IMR-90 (cell line): Measurements from ENCODE around the gene RPH3AL. TPM values are rescaled to one million over a fixed set of nuclear protein-coding genes. Genes with fewer than 3 reads are reported as not detected.

Source experiments
- ATAC-seq: fragments of 200-7000 bp; cut with Tn5 transposase; 2 replicates; pipeline ENCODE4 v1.9.1; 2020; ENCODE audit warnings: low read depth, mild to moderate bottlenecking, moderate library complexity
- BruUV-seq: library from RNA; stranded (reverse); fragments of 400-500 nt; replicated peaks from 2 replicates; lab custom pipeline; 2021; lab: Mats Ljungman, UMichigan
- CTCF ChIA-PET: fragments of 300-600 bp; formaldehyde crosslinking; extraction: SDS; loops from one replicate; lab custom pipeline; 2021; ENCODE audit warnings: antibody characterized with exemption; lab: Yijun Ruan, JAX
- POLR2A ChIA-PET: fragments of 300-600 bp; sonication (Branson Sonifier 250); formaldehyde crosslinking; loops from one replicate; lab custom pipeline; 2022; ENCODE audit warnings: antibody characterized with exemption; ENCODE audit not compliant: unreplicated experiment; lab: Charles Lee
- DNase-seq: peaks from one replicate; pipeline ENCODE4 v3.0.0; 2013
- H2AFZ ChIP-seq: replicated peaks from 2 replicates; pipeline ENCODE3; 2013; ENCODE audit warnings: low read length, mild to moderate bottlenecking; ENCODE audit not compliant: poor library complexity
- H2AK5ac ChIP-seq: 2 replicates; pipeline ENCODE4 v1.6.1; 2013; ENCODE audit warnings: low read depth, low read length, inconsistent platforms
- H2AK9ac ChIP-seq: replicated peaks from 2 replicates; pipeline ENCODE3; 2013; ENCODE audit warnings: mild to moderate bottlenecking, low read depth, low read length, moderate library complexity; ENCODE audit not compliant: poor library complexity
- H2BK120ac ChIP-seq: 2 replicates; pipeline ENCODE4 v1.6.1; 2013; ENCODE audit warnings: low read depth, low read length, inconsistent platforms
- H2BK15ac ChIP-seq: 3 replicates; pipeline ENCODE4 v1.6.1; 2013; ENCODE audit warnings: low read depth, low read length, inconsistent platforms
- H2BK20ac ChIP-seq: 2 replicates; pipeline ENCODE4 v1.6.1; 2013; ENCODE audit warnings: low read depth, mild to moderate bottlenecking, inconsistent platforms, low read length, moderate library complexity
- H2BK5ac ChIP-seq: 2 replicates; pipeline ENCODE4 v1.6.1; 2013; ENCODE audit warnings: mild to moderate bottlenecking, low read depth, low read length, inconsistent platforms; ENCODE audit not compliant: poor library complexity, severe bottlenecking
- H3K14ac ChIP-seq: replicated peaks from 2 replicates; pipeline ENCODE4 v1.6.1; 2013; ENCODE audit warnings: low read depth, low read length, inconsistent platforms
- H3K18ac ChIP-seq: 2 replicates; pipeline ENCODE4 v1.6.1; 2013; ENCODE audit warnings: low read depth, low read length, control low read depth
- H3K23ac ChIP-seq: 2 replicates; pipeline ENCODE4 v1.6.1; 2013; ENCODE audit warnings: low read depth, low read length, inconsistent platforms
- H3K27ac ChIP-seq: 2 replicates; pipeline ENCODE4 v1.5.1; 2013; ENCODE audit warnings: mild to moderate bottlenecking, control low read depth, low read length; ENCODE audit not compliant: insufficient read depth
- H3K27me3 ChIP-seq: 2 replicates; pipeline ENCODE4 v1.6.1; 2013; ENCODE audit warnings: low read length; ENCODE audit not compliant: control insufficient read depth, insufficient read depth
- H3K36me3 ChIP-seq: 2 replicates; pipeline ENCODE4 v1.6.1; 2013; ENCODE audit warnings: low read length, mixed read lengths; ENCODE audit not compliant: control insufficient read depth, insufficient read depth
- H3K4ac ChIP-seq: 2 replicates; pipeline ENCODE4 v1.6.1; 2013; ENCODE audit warnings: low read depth, low read length, inconsistent platforms
- H3K4me1 ChIP-seq: 2 replicates; pipeline ENCODE4 v1.6.1; 2013; ENCODE audit warnings: low read length, mixed read lengths; ENCODE audit not compliant: control insufficient read depth, insufficient read depth
- H3K4me2 ChIP-seq: 2 replicates; pipeline ENCODE4 v1.6.1; 2013; ENCODE audit warnings: low read depth, mild to moderate bottlenecking, control low read depth, low read length, moderate library complexity
- H3K4me3 ChIP-seq: 2 replicates; pipeline ENCODE4 v1.5.1; 2013; ENCODE audit warnings: low read depth, mild to moderate bottlenecking, control low read depth, low read length, moderate library complexity; ENCODE audit not compliant: insufficient read depth
- H3K56ac ChIP-seq: 2 replicates; pipeline ENCODE4 v1.6.1; 2013; ENCODE audit warnings: low read length, inconsistent platforms; ENCODE audit not compliant: insufficient read depth; ENCODE audit errors: extremely low read depth
- H3K79me1 ChIP-seq, 2 experiments: 2 replicates each; pipeline ENCODE4 v1.6.1; 2013; ENCODE audit warnings: low read length in 2 of 2, inconsistent platforms in 1 of 2, low read depth in 1 of 2
- H3K9ac ChIP-seq: 2 replicates; pipeline ENCODE4 v1.6.1; 2013; ENCODE audit warnings: low read depth, low read length, control low read depth
- H3K9me1 ChIP-seq: 2 replicates; pipeline ENCODE4 v1.6.1; 2013; ENCODE audit warnings: low read length, inconsistent platforms; ENCODE audit not compliant: insufficient read depth
- H3K9me3 ChIP-seq: 2 replicates; pipeline ENCODE4 v1.6.1; 2013; ENCODE audit warnings: low read length; ENCODE audit not compliant: control insufficient read depth, insufficient read depth
- H4K20me1 ChIP-seq: 2 replicates; pipeline ENCODE4 v1.6.1; 2013; ENCODE audit warnings: low read length, inconsistent platforms; ENCODE audit not compliant: insufficient read depth
- H4K5ac ChIP-seq: 2 replicates; pipeline ENCODE4 v1.6.1; 2013; ENCODE audit warnings: mild to moderate bottlenecking, low read depth, low read length, control low read depth
- H4K8ac ChIP-seq, 2 experiments: 2 replicates each; pipeline ENCODE4 v1.6.1; 2013; ENCODE audit warnings: low read depth in 2 of 2, low read length in 2 of 2, control low read depth in 1 of 2, inconsistent platforms in 1 of 2
- H4K91ac ChIP-seq: 2 replicates; pipeline ENCODE4 v1.6.1; 2013; ENCODE audit warnings: low read depth, low read length, inconsistent platforms; ENCODE audit not compliant: insufficient read depth
- BHLHE40 ChIP-seq: fragments of 150-350 bp; IDR thresholded peaks from 2 replicates; pipeline ENCODE4 v1.6.1; 2016; ENCODE audit warnings: mild to moderate bottlenecking, low read depth, low read length
- NFE2L2 ChIP-seq: fragments of 150-350 bp; IDR thresholded peaks from 2 replicates; pipeline ENCODE4 v1.6.1; 2016; ENCODE audit warnings: low read depth, mild to moderate bottlenecking, low read length
- WGBS, 2 experiments: methylation state at CpG; one replicate each; pipeline versions ENCODE4 v1.1.5 to v1.1.7; 2013; ENCODE audit warnings: missing lambda C conversion rate in 2 of 2; ENCODE audit not compliant: insufficient read length in 1 of 2; ENCODE audit errors: extremely low coverage in 2 of 2; 5-methylcytosine and 5-hydroxymethylcytosine counted together
- dilution Hi-C: fragments of 300-500 bp; cut with HindIII; formaldehyde crosslinking; loops from one replicate; pipeline ENCODE4 v1.14.3; 2018; ENCODE audit warnings: low sequenced_read_pairs; ENCODE audit not compliant: unreplicated experiment
- in situ Hi-C: fragments of 300-500 bp; cut with MboI; formaldehyde crosslinking; loops from 3 replicates; pipeline ENCODE4 v1.14.3; 2019; ENCODE audit warnings: low sequenced_read_pairs, inconsistent platforms, mixed read lengths
- intact Hi-C: fragments of 100-400 bp; cut with micrococcal nuclease; formaldehyde crosslinking; loops from 2 replicates; pipeline ENCODE4 v1.10.0; 2022
- polyA plus RNA-seq, 3 experiments: library from polyadenylated mRNA; depleted of rRNA; stranded (reverse); fragments of >200 nt; gene quantifications; 2 replicates each; pipeline ENCODE4 v1.2.3, GENCODE V29; 2012; ENCODE audit warnings: low replicate concordance in 1 of 3
- total RNA-seq: library from RNA; depleted of rRNA; stranded (reverse); fragments of >200 nt; gene quantifications from 2 replicates; pipeline ENCODE4 v1.2.3, GENCODE V29; 2012

Gene RPH3AL
- total and polyA plus RNA-seq, 2 of the 4 experiments (the other 2 are of a cell fraction): 1.8 to 2.5 TPM

DNA sequence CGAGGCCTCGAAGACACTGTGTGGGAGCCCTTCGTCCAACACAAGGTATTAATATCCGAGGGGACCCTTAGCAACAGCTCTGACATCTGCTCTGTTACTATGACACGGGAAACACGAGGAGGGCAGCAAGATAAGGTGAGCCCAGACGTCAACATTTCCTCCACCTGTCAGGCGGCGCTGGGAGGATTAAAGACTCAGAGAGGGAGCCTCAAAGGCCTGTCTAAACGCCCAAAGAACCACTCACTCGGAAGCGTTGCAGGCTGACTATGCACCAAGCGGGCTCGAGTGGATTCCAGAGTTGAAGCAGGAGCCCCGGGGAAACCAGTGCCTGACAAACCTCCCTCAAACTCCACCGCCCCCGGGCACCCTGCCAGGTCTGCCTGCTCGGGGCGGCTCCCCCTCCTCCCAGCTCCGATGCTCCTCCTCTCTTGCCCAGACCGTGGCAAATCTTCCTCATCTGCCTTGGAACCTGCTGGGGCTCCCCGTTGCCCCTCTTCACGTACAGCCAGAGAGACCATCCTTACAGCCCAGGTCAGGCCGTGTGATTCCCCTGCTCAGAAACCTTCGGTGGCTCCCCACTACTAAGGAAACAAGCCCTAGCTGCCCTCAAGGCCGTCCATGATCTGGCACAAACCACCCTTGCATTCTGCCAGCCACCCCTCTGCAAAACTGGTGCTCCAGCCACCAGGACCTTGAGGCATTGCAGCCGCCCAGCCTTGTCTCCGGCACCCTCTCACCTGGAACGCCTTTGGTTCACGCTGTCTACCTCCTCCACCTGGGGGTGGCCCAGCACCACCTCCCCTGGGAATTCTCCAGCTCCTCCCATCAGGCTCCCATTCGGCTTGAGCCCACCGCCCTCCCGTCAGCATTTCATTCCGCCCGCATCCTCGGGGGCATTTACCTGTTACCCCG lies 16.2 kb downstream of the RPH3AL start:
- WGBS, 2 experiments: 63% methylated on average over 16 of the region's 37 CpGs; no CpG with 5 or more reads in 1 of the 2 experiments
- Histone ChIP-seq H2BK20ac (no peak overlapping the region), H3K27ac (no peak overlapping the region), H3K18ac (no peak overlapping the region), H3K36me3 (no peaks in the 10 kb centered on the region), H3K9me1 (no peaks in the 10 kb centered on the region), H2AFZ (peak overlapping the region; percentile 21), H4K91ac (no peak overlapping the region), H3K56ac (no peak overlapping the region), H3K4me3 (no peak overlapping the region), H3K9me3 (no peaks in the 10 kb centered on the region), H2AK9ac (no peak overlapping the region), H3K4me2 (no peak overlapping the region), H3K9ac (no peak overlapping the region), H3K14ac (no peak overlapping the region), H2AK5ac (no peak overlapping the region), H3K79me1 (no peaks in the 10 kb centered on the region), H4K8ac (no peak overlapping the region), H3K23ac (no peak overlapping the region), H2BK5ac (no peak overlapping the region), H4K20me1 (no peaks in the 10 kb centered on the region), H3K4ac (no peak overlapping the region), H2BK15ac (no peak overlapping the region), H2BK120ac (no peak overlapping the region), H3K27me3 (peaks cover 36% of the 10 kb centered on the region; the same call in 1 of the 2 replicates), H4K5ac (no peak overlapping the region), H3K4me1 (peaks cover 3% of the 10 kb centered on the region; the same call in 1 of the 2 replicates)
- DNase-seq (no peak), ATAC-seq (no peak)
- TF ChIP-seq BHLHE40 (no peak), NFE2L2 (no peak)
- no TSS peak for BruUV-seq
- intact Hi-C loops: no loop called here
- ChIA-PET CTCF (interaction anchor here (0.6 kb wide), 1 partner anchor 113 kb away, joined by 6 read pairs; no protein-coding TSS in a partner anchor), POLR2A (interaction anchor here (0.5 kb wide), 1 partner anchor 439 kb away, joined by 5 read pairs; no protein-coding TSS in a partner anchor)
- in situ Hi-C loops: no loop called here
- dilution Hi-C loops: no loop called here
